ENCODE measurements around the gene ASAH2. TPM values are rescaled to one million over a fixed set of nuclear protein-coding genes. Genes with fewer than 3 reads are reported as not detected.

ASAH2 gene
- total and polyA plus RNA-seq, 4 donors: 0.75 to 3.0 (median 1.0) TPM

- Histone ChIP-seq H3K9me3 (ENCODE audit: control insufficient read depth in 4 of 4, low read length in 3 of 4) (no peaks in the 10 kb centered on the region), H3K4me1 (ENCODE audit: control insufficient read depth in 4 of 4, insufficient read depth in 4 of 4, low read length in 3 of 4) (peaks cover 7 to 21% (median 17%) of the 10 kb centered on the region in 4 donors), H3K4me3 (ENCODE audit: low read depth in 1 of 3, low read length in 3 of 3) (no peak overlapping the region), H3K9ac (ENCODE audit: low read depth in 1 of 2, low read length in 2 of 2) (no peak overlapping the region), H3K27me3 (ENCODE audit: control insufficient read depth in 4 of 4, insufficient read depth in 4 of 4, low read length in 3 of 4) (no peaks in the 10 kb centered on the region), H3K36me3 (ENCODE audit: control insufficient read depth in 4 of 4, insufficient read depth in 3 of 4, low read depth in 1 of 4, low read length in 3 of 4) (no peaks in the 10 kb centered on the region), H3K27ac (ENCODE audit: low read depth in 1 of 2, low read length in 2 of 2) (no peak overlapping the region)
- no peak for TF ChIP-seq FOXA1 (IDR thresholded peaks at IDR 0.05)
- TF ChIP-seq NR2F2 (IDR thresholded peaks at IDR 0.05): no peak
- TF ChIP-seq YY1 (IDR thresholded peaks at IDR 0.05): no peak
- TF ChIP-seq FOXA2 (IDR thresholded peaks at IDR 0.05): no peak
- no peak for TF ChIP-seq JUND (IDR thresholded peaks at IDR 0.05)
- no peak for TF ChIP-seq TAF1 (conservative IDR thresholded peaks at IDR 0.05)
- TF ChIP-seq EGR1 (IDR thresholded peaks at IDR 0.05; ENCODE audit: low read depth in 2 of 2): no peak
- DNase-seq (ENCODE audit: low spot score): no peak
- WGBS: 93% methylated on average over 6 of the region's 6 CpGs
Observed at GRCh38 chr10:50289196-50289595, 37.9 kb upstream of the ASAH2 start.

GRCh38 chr10:50286996-50287803 lies 35.9 kb upstream of the ASAH2 start:
- DNase-seq (ENCODE audit: low spot score): no peak
- TF ChIP-seq JUND (IDR thresholded peaks at IDR 0.05): no peak
- peak; percentile 46 to 57 for TF ChIP-seq RXRA (IDR thresholded peaks at IDR 0.05)
- TF ChIP-seq EGR1 (IDR thresholded peaks at IDR 0.05; ENCODE audit: low read depth in 2 of 2): no peak
- no peak for TF ChIP-seq NR2F2 (IDR thresholded peaks at IDR 0.05)
- peak; percentile 35 to 45 for TF ChIP-seq HNF4A (conservative IDR thresholded peaks at IDR 0.05)
- no peak for TF ChIP-seq REST (IDR thresholded peaks at IDR 0.05)
- TF ChIP-seq RAD21 (IDR thresholded peaks at IDR 0.05): no peak
- no peak for TF ChIP-seq MAX (IDR thresholded peaks at IDR 0.05)
- TF ChIP-seq SP1 (IDR thresholded peaks at IDR 0.05): peak; percentile 51
- no peaks in the 10 kb centered on the region for H3K27me3 ChIP-seq (ENCODE audit: control insufficient read depth in 4 of 4, insufficient read depth in 4 of 4, low read length in 3 of 4)

GRCh38 chr10:50286517-50286916 lies 35.2 kb upstream of the ASAH2 start:
- Histone ChIP-seq H3K27me3 (ENCODE audit: control insufficient read depth in 4 of 4, insufficient read depth in 4 of 4, low read length in 3 of 4) (no peaks in the 10 kb centered on the region), H3K36me3 (ENCODE audit: control insufficient read depth in 4 of 4, insufficient read depth in 3 of 4, low read depth in 1 of 4, low read length in 3 of 4) (no peaks in the 10 kb centered on the region), H3K4me1 (ENCODE audit: control insufficient read depth in 4 of 4, insufficient read depth in 4 of 4, low read length in 3 of 4) (peaks cover 7 to 21% (median 17%) of the 10 kb centered on the region in 4 donors), H3K4me3 (ENCODE audit: low read depth in 1 of 3, low read length in 3 of 3) (no peak overlapping the region), H3K27ac (ENCODE audit: low read depth in 1 of 2, low read length in 2 of 2) (peak overlapping the region in 1 of 2 donors; percentile 78), H3K9me3 (ENCODE audit: control insufficient read depth in 4 of 4, low read length in 3 of 4) (no peaks in the 10 kb centered on the region), H3K9ac (ENCODE audit: low read depth in 1 of 2, low read length in 2 of 2) (no peak overlapping the region)
- 16% methylated on average over 2 of the region's 2 CpGs for WGBS
- no peak for DNase-seq (ENCODE audit: low spot score)
- TF ChIP-seq MAX (IDR thresholded peaks at IDR 0.05) (peak; percentile 26), HNF4A (conservative IDR thresholded peaks at IDR 0.05) (peak; percentile 25 to 35), ZBTB33 (IDR thresholded peaks at IDR 0.05) (no peak), ATF3 (IDR thresholded peaks at IDR 0.05) (no peak), NR2F2 (IDR thresholded peaks at IDR 0.05) (no peak), CTCF (IDR thresholded peaks at IDR 0.05; ENCODE audit: low read depth, low read length, missing input control) (no peak), RAD21 (IDR thresholded peaks at IDR 0.05) (peak; percentile 18 to 41), GABPA (IDR thresholded peaks at IDR 0.05 in 1 of 2, conservative IDR thresholded peaks at IDR 0.05 in 1 of 2) (no peak), HNF4G (IDR thresholded peaks at IDR 0.05) (no peak), FOXA1 (IDR thresholded peaks at IDR 0.05) (no peak), SP1 (IDR thresholded peaks at IDR 0.05) (no peak), JUND (IDR thresholded peaks at IDR 0.05) (no peak)

More at GRCh38 chr10:50286996-50287803, 35.9 kb upstream of the ASAH2 start:
- Histone ChIP-seq H3K4me1 (ENCODE audit: control insufficient read depth in 4 of 4, insufficient read depth in 4 of 4, low read length in 3 of 4) (peaks cover 7 to 21% (median 17%) of the 10 kb centered on the region in 4 donors), H3K27ac (ENCODE audit: low read depth in 1 of 2, low read length in 2 of 2) (peak overlapping the region; percentile 15 to 78), H3K9ac (ENCODE audit: low read depth in 1 of 2, low read length in 2 of 2) (no peak overlapping the region), H3K9me3 (ENCODE audit: control insufficient read depth in 4 of 4, low read length in 3 of 4) (no peaks in the 10 kb centered on the region), H3K4me3 (ENCODE audit: low read depth in 1 of 3, low read length in 3 of 3) (no peak overlapping the region), H3K36me3 (ENCODE audit: control insufficient read depth in 4 of 4, insufficient read depth in 3 of 4, low read depth in 1 of 4, low read length in 3 of 4) (no peaks in the 10 kb centered on the region)
- WGBS: 69% methylated on average over 9 of the region's 9 CpGs
